Lower leg skin (tissue), 3 donors: Measurements from ENCODE around the gene SRCIN1.

Experiments
- CTCF ChIP-seq, 3 donors: fragments of 450-650 bp; IDR thresholded peaks; one replicate each; pipeline ENCODE4 v1.5.1; 2016; ENCODE audit warnings: antibody characterized with exemption in 3 of 3, mild to moderate bottlenecking in 3 of 3, moderate library complexity in 2 of 3
- POLR2A ChIP-seq, 2 donors: fragments of 450-650 bp; IDR thresholded peaks; one replicate each; pipeline ENCODE4 v1.6.1; 2016 to 2017; ENCODE audit warnings: antibody characterized with exemption in 2 of 2, mild to moderate bottlenecking in 1 of 2, moderate library complexity in 1 of 2

- no peak for TF ChIP-seq CTCF (IDR thresholded peaks at IDR 0.05)
- no peak for TF ChIP-seq POLR2A (IDR thresholded peaks at IDR 0.05)
These were observed 19.0 kb downstream of the SRCIN1 start for GRCh38 chr17:38586788-38587187.
